Measurements from ENCODE around the gene NRBF2.
"Not testable (repeated sequence)": the region's sequence is repeated elsewhere in the genome, so short reads cannot be mapped to it uniquely, and the experiment has no call there.

Gene NRBF2

DNA sequence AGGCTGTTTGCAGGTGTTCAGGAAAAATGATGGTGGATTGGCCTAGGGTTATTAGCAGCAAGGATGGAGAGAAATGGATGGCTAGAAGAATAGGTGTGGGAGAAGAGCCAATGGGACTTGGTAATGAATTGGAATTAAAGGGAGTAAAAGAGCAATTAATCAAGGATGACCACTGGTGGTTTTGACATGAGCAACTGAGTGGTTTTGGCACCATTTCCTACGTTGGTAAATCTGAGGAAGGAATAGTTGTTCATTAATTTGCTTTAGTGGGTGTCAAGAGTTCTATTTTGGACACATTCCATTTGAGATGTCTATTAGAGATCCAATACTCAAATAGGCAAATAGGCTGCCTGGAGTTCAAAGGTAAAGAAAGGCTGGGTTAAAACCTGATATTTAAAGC lies 38.2 kb upstream of the NRBF2 start:
- ChIA-PET CTCF (interaction anchor here (0.6 kb wide), 1 partner anchor 12 kb away, joined by 3 read pairs; no protein-coding TSS in a partner anchor), POLR2A (ENCODE audit: low non-redundant PET) (interaction anchor here (0.7 kb wide), 1 partner anchor 62 kb away, joined by 5 read pairs; no protein-coding TSS in a partner anchor)
- TF ChIP-seq, protein P1, sequence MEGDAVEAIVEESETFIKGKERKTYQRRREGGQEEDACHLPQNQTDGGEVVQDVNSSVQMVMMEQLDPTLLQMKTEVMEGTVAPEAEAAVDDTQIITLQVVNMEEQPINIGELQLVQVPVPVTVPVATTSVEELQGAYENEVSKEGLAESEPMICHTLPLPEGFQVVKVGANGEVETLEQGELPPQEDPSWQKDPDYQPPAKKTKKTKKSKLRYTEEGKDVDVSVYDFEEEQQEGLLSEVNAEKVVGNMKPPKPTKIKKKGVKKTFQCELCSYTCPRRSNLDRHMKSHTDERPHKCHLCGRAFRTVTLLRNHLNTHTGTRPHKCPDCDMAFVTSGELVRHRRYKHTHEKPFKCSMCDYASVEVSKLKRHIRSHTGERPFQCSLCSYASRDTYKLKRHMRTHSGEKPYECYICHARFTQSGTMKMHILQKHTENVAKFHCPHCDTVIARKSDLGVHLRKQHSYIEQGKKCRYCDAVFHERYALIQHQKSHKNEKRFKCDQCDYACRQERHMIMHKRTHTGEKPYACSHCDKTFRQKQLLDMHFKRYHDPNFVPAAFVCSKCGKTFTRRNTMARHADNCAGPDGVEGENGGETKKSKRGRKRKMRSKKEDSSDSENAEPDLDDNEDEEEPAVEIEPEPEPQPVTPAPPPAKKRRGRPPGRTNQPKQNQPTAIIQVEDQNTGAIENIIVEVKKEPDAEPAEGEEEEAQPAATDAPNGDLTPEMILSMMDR (conservative IDR thresholded peaks at IDR 0.05; ENCODE audit: low read depth): no peak

DNA sequence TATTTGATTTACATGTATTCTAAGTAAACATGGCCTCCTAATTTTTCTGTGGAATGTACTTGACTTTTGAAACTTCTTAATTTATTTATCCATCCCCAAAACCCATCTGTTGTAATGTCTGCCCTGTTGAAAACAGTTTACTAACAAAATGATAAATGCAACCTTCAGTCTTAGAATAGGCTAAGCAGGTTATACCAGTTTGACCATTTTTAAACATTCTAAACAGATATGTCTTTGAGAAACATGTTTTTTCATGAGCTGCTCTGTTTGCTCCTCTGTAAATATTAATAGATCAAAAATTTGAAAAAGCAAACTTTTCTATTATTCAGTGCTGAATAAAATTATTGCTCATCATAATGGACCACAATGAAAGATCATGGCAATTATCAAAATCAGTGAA lies 33.4 kb upstream of the NRBF2 start:
- DNase-seq (ENCODE audit: low spot score): no peak
- ChIA-PET CTCF (interaction anchor here (0.7 kb wide), 1 partner anchor 33 kb away, joined by 3 read pairs; no protein-coding TSS in a partner anchor), POLR2A (ENCODE audit: low non-redundant PET) (no interaction called here)
- TF ChIP-seq, protein P1 (conservative IDR thresholded peaks at IDR 0.05; ENCODE audit: low read depth): no peak
- no peak overlapping the region for H3K27ac ChIP-seq

More for the DNA sequence above, 38.2 kb upstream of the NRBF2 start:
- DNase-seq (ENCODE audit: low spot score): no peak
- no peak overlapping the region for H3K27ac ChIP-seq

DNA sequence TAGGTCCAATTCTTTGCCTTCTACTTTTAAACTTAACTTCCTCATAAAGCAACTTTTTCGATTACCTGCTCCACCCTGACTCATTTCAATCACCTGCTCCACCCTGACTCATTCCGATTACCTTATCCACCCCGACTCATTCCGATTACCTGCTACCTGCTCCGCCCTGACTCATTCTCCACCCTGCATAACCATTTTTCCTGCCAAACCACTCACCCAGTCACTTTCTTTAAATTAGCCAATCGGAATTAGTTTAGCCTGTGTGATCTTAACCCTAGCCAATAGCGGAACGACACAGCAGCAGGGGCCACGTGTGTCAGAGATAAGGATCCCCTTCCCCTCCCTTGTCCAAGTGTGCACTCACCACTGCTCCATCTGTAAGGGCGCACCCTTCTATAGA lies 32.0 kb upstream of the NRBF2 start:
- POLR2A ChIA-PET (ENCODE audit: low non-redundant PET): not testable (repeated sequence)

GRCh38 chr10:63102279-63102883 lies 30.7 kb upstream of the NRBF2 start:
- CTCF ChIA-PET; DNase-seq (ENCODE audit: low spot score); H3K27ac ChIP-seq: not testable (repeated sequence)
- POLR2A ChIA-PET (ENCODE audit: low non-redundant PET): interaction anchor here (0.6 kb wide), 1 partner anchor 868 kb away, joined by 5 read pairs; no protein-coding TSS in a partner anchor

More for the DNA sequence above, 32.0 kb upstream of the NRBF2 start:
- H3K27ac ChIP-seq; CTCF ChIA-PET; DNase-seq (ENCODE audit: low spot score): not testable (repeated sequence)

GRCh38 chr10:63103178-63103577 lies 29.9 kb upstream of the NRBF2 start:
- H3K27ac ChIP-seq; POLR2A ChIA-PET (ENCODE audit: low non-redundant PET); CTCF ChIA-PET; DNase-seq (ENCODE audit: low spot score): not testable (repeated sequence)

GRCh38 chr10:63103971-63104409 lies 29.1 kb upstream of the NRBF2 start:
- POLR2A ChIA-PET (ENCODE audit: low non-redundant PET): no interaction called here
- TF ChIP-seq, protein P1 (conservative IDR thresholded peaks at IDR 0.05; ENCODE audit: low read depth): no peak
- no peak overlapping the region for H3K27ac ChIP-seq
- CTCF ChIA-PET: no interaction called here
- DNase-seq (ENCODE audit: low spot score): no peak

DNA sequence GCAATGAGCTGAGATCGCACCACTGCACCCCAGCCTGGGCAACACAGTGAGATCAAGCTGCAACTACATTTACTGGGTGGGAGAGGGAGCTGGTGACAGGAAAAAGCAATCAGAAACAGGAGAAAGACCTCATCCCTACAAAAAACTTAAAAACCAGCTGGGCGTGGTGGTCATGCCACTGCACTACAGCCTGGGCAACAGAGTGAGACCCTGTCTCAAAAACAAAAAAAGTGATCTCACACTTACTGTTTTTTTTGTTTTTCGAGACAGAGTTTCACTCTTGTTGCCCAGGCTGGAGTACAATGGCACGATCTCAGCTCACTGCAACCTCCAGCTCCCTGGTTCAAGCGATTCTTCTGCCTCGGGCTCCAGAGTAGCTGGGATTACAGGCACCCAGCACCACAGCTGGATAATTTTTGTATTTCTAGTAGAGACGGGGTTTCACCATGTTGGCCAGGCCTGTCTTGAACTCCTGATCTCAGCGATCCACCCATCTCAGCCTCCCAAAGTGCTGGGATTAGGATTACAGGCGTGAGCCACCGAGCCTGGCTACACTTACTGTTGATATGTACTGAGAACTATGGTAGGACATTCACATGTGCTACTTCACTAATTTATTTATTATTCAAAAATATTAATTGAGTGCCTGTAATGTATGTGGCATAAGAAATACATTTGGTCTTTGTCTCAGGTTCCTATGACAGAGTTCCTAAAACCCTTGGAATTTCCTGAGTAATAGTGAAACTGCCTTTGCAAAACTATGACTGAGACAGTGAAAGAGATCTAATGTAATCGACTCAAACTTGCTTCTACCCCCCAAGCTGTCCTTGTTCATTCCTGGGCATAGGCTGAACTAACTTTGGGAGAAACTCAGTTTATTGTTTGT lies 27.7 kb upstream of the NRBF2 start:
- ChIA-PET CTCF (interaction anchor here (0.6 kb wide), 1 partner anchor 35 kb away, joined by 3 read pairs; no protein-coding TSS in a partner anchor), POLR2A (ENCODE audit: low non-redundant PET) (interaction anchor here (0.6 to 0.7 kb wide), 2 partner anchors 11 to 27 kb away, joined by 3 read pairs; partner anchors contain the start of gene NRBF2)
- no peak for DNase-seq (ENCODE audit: low spot score)
- H3K27ac ChIP-seq: peak overlapping the region; percentile 82
- TF ChIP-seq, protein P1 (conservative IDR thresholded peaks at IDR 0.05; ENCODE audit: low read depth): no peak
